Measurements from ENCODE around the gene GLOD4.
A peak's percentile ranks its signal among the peaks of the same experiment; 100 is the strongest.
"Not testable (repeated sequence)": the region's sequence is repeated elsewhere in the genome, so short reads cannot be mapped to it uniquely, and the experiment has no call there.

Gene GLOD4, protein sequence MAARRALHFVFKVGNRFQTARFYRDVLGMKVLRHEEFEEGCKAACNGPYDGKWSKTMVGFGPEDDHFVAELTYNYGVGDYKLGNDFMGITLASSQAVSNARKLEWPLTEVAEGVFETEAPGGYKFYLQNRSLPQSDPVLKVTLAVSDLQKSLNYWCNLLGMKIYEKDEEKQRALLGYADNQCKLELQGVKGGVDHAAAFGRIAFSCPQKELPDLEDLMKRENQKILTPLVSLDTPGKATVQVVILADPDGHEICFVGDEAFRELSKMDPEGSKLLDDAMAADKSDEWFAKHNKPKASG

GRCh38 chr17:781805-782731 is at the start of gene GLOD4, which contains the start of gene MRM3:
GLOD4 (minus strand) TSS chr17:782280; CDS start chr17:782255, 25 bp downstream.
MRM3 (plus strand) TSS chr17:782353; CDS start chr17:782379, 26 bp downstream.
- peak; percentile 94 for DNase-seq (ENCODE audit: low read depth)

DNA sequence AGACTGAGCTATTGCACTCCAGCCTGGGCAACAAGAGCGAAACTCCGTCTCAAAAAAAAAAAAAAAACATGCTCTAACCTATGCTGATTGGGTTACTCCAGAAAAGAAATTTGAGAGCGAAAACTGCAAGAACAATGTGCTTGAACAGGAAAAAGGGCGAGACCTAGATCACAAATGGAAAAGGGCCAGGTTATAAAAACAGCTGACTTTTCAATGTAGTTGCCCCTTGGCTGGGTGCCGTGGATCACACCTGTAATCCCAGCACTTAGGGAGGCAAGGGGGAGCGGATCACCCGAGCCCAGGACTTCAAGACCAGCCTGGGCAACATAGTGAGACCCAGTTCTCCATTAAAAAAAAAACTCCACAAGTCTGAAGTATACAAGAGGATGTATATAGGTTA is 48.9 kb upstream of the GLOD4 start:
- no peak for DNase-seq (ENCODE audit: low read depth)

- DNase-seq (ENCODE audit: low read depth): no peak
Observed at GRCh38 chr17:830381-830780, 48.3 kb upstream of the GLOD4 start.

GRCh38 chr17:829614-830013 is 47.5 kb upstream of the GLOD4 start:
- DNase-seq (ENCODE audit: low read depth): not testable (repeated sequence)

DNA sequence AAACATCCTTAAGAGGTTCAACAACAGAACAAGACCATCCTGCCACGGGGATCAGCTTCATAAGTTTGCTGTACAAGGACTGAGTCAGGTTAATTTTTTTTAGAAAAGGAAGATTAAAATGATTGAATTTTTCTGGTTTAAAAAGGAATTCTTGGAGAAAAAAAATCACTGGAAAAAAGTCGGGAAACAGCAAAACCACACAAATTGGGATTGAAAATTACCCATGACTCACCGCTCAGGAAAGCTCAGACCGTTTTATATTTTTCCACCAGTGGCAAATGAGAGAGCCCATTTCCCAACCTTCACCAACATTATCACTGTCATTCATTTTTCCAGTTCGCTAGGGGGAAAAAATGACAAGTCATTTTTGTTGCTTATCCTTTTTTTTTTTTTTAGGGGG is 46.7 kb upstream of the GLOD4 start:
- DNase-seq (ENCODE audit: low read depth): no peak

DNA sequence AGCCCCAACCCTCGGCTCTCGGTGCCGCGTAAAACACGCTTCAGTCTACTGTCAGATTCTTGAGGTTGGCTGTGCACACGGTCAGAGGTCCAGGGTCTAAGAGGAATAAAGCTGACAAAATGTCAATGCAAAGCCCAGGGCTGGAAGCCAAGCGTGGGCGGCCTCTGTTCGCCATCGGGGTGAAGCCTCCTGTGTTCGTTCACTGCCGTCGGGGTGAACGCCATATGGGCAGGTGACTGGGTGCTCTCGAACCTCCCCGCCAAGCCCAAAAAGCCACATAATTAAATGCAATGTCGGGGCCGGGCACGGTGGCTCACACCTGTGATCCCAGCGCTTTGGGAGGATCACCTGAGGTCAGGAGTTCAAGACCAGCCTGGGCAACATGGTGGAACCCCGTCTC is 44.7 kb upstream of the GLOD4 start:
- DNase-seq (ENCODE audit: low read depth): no peak

DNA sequence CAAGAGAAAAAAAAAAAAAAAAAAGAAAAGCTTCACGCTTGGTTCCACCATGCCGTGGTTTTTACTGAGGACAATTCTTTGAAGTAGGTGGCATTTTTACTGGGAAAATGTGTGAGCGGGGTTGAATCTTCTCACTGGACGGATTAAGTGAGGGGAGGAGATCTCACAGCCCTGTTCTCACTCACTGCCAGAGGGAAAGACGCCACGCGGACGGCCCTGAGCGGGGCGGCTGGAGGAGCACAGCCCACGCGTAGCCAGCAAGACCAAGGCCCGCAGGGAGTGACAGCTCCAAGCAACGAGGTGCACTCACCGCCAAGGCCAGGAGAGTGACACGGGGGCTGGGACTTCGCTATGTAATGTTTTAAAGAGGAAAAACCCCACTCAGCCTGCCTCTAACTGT is 43.1 kb upstream of the GLOD4 start:
- DNase-seq (ENCODE audit: low read depth): no peak

GRCh38 chr17:824378-824777 is 42.3 kb upstream of the GLOD4 start:
- no peak for DNase-seq (ENCODE audit: low read depth)

DNA sequence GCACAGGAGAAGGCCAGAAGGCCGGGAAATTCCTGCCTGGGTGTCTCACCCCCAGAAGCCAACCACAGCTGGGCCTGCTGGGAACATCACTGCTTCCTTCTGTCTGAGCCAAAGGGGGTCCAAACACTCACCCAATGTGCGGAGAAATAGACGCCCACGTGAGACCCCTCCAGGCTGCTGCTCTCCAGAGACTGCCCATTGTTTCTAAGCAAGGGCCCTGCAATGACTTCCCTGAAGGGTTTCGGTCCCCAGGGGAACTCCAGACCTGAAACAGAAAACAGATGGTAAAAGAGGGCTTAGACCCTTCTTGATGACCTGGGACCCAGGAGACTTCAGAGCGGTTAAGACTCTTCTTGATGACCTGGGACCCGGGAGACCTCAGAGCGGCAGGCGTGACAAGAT is 41.4 kb upstream of the GLOD4 start:
- DNase-seq (ENCODE audit: low read depth): no peak

DNA sequence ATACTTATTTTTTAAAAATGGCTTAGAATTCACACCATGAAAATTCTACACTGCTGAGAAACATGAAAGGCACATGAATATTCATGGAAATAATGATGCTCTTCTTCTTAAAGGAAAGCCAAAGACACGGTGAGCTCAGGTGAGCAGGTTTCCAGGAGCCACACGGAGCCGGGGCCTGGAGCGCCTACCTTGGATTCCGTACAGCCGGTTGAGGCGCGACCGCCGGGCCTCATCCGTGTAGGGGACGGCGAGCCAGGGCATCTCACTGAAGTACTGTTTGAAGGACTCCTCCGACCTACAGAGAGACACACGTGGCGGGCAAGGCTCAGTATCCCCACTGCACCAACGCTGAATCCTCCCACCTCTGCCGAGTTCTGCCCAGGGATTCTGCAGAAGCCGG is 37.2 kb upstream of the GLOD4 start:
- no peak for DNase-seq (ENCODE audit: low read depth)

DNA sequence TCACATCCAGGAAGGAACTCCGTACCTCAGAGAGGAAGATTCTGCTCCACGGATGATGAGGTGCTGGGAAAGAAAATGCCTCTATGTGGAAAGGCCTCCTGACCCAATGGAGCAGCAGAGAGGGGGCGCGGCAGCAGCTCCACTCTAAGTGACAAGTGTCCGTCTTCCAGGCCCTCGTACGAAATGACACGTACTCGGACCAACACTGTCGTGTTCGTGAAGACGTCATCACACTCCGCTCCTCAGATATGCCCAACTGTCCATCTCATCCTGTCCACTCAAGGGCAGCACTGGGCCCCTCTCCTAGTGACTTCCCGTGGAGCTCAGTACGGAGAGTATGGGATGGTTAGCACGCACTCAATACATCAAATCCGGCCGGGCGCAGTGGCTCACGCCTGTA is 32.3 kb upstream of the GLOD4 start:
- no peak for DNase-seq (ENCODE audit: low read depth)

DNA sequence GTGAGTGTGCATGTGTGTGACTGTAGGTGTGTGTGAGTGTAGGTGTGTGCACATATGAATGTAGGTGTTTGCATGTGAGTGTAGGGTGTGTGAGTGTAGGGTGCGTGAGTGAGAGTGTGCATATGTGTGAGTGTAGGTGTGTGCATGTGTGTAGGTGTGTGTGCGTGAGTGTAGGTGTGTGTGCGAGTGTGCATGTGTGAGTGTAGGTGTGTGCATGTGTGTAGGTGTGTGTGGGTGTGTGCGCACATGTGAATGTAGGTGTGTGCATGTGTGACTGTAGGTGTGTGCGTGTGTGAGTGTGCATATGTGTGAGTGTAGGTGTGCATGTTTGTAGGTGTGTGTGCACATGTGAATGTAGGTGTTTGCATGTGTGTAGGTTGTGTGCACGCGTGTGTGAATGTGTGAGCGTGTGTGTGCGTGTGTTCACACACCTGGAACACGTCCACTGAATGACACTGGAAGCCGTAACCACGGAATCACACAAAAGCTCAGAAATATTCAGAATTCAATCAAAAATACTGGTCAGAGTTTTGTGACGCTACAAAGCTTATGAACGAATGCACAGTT is 30.6 kb upstream of the GLOD4 start:
- no peak for DNase-seq (ENCODE audit: low read depth)

DNA sequence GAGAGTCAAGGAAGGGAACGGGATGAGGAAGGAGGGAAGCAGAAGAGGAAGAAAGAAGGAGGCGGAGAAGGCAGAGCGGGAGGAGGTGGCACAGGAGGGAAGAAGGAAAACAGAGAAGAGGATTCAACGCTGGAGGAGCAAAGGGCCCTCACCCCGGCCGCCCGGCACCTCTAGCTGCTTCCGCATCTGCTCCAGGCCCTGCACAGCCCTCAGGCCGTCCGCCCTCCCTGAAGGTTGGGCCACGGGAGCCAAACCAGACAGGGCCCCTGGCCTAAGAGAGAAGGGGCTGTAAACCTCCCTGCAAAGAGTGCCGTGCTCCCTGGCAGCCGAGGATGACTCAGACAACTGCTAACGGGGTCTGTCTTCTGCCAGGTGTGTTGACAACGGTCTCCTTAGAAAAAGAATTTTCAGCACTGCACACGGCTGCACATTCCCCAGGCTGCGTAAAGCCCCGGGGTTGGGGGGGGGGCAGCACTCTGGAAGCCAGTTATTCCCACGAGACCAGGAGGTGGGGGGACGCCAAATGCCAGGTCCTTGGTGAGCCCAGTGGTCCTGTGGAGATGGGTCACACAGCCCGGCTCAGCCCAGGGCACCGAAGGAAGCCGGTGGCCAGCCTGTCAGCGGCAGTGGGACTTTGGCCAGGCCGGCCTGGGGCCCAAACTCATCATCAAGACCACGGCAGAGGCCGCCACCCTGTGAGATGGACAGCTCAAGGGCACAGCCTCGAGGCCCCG is 29.1 kb upstream of the GLOD4 start:
- DNase-seq (ENCODE audit: low read depth): no peak

GRCh38 chr17:807523-808294 is 25.6 kb upstream of the GLOD4 start:
- no peak for DNase-seq (ENCODE audit: low read depth)

GRCh38 chr17:806781-807522 is 24.9 kb upstream of the GLOD4 start:
- DNase-seq (ENCODE audit: low read depth): no peak

GRCh38 chr17:806346-806745 is 24.3 kb upstream of the GLOD4 start:
- no peak for DNase-seq (ENCODE audit: low read depth)

DNA sequence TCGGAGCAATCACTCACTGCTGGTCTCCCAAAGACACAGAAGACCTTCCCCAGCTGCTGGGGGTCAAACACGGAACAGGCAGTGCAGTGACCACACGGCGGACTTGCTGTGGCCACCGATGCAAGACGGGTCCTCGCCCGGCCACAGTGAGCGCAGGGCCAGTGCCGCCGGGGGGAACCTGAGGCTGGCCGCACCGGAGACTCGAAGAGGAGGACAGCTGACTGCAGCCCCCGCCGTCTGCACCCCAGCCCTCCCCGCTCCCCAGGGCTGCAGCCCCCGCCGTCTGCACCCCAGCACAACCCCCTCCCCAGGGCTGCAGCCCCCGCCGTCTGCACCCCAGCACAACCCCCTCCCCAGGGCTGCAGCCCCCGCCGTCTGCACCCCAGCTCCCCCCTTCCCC is 23.8 kb upstream of the GLOD4 start:
- not testable (repeated sequence) for DNase-seq (ENCODE audit: low read depth)

DNA sequence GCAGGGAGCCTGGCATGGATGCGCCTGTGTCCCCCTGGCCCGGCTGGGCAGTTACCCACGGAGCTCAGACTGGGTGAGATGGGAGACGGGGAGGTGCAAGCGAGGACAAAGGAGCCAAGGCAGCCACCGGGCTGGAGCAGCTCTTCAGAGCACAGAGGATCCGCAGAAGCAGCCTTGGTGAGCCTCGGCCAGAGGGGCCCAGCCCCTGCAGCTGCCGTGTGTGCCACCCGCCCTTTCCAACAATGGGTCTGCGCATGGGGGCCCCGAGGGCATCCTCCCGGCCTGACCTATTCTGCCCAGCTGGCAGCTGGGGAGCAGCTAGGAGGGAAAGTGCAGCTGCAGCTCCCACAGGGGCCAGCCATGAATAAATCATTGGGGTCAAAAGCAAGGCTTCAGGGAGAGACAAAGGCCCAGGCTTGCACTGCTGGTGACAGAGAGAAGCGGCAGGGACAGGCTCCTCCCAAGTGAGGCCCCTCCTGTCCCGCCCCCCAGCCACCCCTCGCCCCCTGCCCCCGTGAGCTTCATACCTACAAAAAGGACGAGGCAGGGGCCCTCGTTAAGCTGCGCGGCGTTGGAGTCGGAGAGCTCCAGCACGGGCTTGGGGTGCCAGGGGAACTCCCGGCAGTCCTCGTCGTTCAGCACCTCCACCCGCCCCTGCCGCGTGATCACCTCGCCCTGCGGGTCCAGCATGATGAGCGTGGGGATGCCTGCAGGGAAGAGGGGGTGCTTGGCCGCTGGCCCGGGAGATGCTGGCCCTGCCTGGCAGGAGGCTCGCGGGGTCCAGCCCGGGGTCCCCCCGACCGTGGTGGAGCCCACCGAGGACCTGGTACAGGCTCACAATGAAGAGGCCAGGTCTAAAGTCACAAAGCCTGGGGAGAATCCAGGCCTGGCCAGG is 22.7 kb upstream of the GLOD4 start:
- DNase-seq (ENCODE audit: low read depth): no peak

Data from activated T-cell treated with anti-CD3 and anti-CD28 coated beads for 1 hour (primary cell).